ENCODE results near the gene RIMS4.

RIMS4 gene

DNA sequence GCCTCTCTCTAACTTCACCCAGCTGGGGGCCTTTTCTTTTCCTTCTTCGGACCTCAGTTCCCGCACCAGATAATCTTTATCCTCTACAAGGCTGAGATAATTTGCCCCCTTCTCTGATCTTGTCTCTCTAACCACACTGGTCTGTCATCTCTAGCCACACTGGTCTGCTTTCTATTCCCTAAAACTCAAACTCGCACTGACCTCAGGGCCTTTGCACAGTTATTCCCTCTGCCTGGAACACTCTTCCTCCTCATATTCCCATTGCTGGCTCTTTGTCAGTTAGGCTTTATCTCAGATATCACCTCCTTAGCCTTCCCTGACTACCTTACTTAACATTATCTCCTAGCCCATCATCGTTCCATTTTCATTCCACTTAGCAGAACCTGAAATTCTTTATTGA is 7.6 kb downstream of the RIMS4 start:
- H3K4me3 ChIP-seq (ENCODE audit: control insufficient read depth, low read depth, low read length), result no peak overlapping the region
- no peak for DNase-seq (ENCODE audit: low read depth)
- TF ChIP-seq, protein P1, sequence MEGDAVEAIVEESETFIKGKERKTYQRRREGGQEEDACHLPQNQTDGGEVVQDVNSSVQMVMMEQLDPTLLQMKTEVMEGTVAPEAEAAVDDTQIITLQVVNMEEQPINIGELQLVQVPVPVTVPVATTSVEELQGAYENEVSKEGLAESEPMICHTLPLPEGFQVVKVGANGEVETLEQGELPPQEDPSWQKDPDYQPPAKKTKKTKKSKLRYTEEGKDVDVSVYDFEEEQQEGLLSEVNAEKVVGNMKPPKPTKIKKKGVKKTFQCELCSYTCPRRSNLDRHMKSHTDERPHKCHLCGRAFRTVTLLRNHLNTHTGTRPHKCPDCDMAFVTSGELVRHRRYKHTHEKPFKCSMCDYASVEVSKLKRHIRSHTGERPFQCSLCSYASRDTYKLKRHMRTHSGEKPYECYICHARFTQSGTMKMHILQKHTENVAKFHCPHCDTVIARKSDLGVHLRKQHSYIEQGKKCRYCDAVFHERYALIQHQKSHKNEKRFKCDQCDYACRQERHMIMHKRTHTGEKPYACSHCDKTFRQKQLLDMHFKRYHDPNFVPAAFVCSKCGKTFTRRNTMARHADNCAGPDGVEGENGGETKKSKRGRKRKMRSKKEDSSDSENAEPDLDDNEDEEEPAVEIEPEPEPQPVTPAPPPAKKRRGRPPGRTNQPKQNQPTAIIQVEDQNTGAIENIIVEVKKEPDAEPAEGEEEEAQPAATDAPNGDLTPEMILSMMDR (IDR thresholded peaks at IDR 0.05; ENCODE audit: control insufficient read depth, insufficient read depth, low read depth, low read length, missing control alignments), result no peak

DNA sequence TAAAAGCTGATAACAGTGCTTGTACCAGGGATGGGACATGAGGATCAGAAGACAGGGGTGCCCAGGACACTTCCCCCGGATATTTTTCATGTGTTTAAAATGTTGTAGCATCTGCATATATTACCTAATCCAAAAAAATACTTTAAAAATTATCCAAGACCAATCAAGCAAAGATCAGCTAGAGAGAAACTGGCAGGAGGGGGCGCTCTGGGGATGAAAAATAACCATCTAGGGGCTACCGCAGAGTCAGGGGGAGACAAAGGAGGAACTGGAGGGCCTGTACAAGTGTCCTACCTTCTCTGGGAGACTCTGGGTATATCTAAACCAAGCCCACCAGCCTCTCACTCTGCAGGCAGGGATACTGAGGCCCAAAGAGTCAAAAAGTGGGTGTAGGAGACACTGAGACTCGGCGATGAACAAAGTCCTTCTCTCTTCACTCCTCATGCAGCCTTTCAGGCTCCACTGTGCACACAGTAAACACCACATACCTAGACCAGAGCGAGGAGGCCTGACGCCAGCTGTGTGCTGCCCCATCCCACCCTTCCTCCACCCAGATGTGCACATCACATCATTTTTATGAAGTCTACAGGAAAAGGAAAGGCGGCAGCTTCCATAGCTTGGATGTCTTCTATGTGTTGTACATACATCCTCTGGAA is 9.8 kb downstream of the RIMS4 start:
- TF ChIP-seq, protein P1 (IDR thresholded peaks at IDR 0.05; ENCODE audit: control insufficient read depth, insufficient read depth, low read depth, low read length, missing control alignments), result no peak
- H3K4me3 ChIP-seq (ENCODE audit: control insufficient read depth, low read depth, low read length), result no peak overlapping the region
- no peak for DNase-seq (ENCODE audit: low read depth)

DNA sequence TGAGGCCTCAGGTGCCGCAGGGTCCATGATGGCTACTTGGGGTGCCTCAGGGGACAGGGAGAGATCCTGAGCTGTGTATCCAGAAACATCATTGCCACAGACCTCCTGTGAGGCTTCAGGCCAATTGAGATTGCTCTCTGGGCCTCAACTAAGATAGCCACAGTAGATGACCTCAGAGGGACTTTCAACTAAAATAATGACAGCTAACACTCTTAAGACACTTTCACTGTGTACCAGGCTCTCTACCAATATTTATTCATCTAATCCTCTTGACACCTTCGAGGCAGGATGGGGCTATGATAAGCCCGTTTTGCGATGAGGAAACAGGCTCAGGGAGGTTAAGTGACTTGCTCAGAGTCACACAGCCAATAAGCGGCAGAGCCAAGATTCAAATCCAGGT is 10.7 kb downstream of the RIMS4 start:
- no peak for DNase-seq (ENCODE audit: low read depth)
- no peak overlapping the region for H3K4me3 ChIP-seq (ENCODE audit: control insufficient read depth, low read depth, low read length)
- TF ChIP-seq, protein P1 (IDR thresholded peaks at IDR 0.05; ENCODE audit: control insufficient read depth, insufficient read depth, low read depth, low read length, missing control alignments), result no peak

DNA sequence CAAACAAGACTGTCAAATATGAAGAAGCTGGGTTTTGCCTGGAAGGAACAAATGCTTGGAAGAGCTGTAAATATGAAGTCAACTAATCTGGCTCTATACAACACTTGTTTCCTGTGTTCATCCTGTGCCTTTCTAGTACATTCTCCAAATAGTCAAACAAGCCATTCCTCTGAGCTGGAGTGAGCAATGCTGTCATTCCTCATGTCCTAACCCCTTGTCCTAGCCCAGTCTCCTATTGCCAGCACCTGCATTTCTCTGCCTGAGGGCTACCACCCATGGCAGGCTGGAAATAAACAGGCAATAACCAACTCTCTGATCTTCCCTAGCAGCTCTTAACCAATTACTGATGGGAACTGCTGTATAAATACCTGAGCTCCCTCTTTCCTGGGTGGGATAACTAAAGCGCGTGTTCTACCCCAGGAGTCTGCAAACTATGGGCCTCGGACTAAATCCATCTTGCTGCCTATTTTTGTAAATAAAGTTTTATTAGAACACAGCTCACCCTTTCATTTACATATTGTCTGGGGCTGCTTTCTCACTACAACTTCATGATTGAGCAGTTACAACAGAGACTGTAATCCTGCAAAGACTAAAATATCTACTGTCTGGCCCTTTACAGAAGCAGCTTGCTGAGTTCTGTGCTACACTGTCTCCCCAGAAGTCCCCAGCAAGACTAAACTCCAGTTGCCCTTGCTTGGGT is 13.4 kb downstream of the RIMS4 start:
- H3K4me3 ChIP-seq (ENCODE audit: control insufficient read depth, low read depth, low read length), result no peak overlapping the region
- DNase-seq (ENCODE audit: low read depth), result no peak
- TF ChIP-seq, protein P1 (IDR thresholded peaks at IDR 0.05; ENCODE audit: control insufficient read depth, insufficient read depth, low read depth, low read length, missing control alignments), result no peak

DNA sequence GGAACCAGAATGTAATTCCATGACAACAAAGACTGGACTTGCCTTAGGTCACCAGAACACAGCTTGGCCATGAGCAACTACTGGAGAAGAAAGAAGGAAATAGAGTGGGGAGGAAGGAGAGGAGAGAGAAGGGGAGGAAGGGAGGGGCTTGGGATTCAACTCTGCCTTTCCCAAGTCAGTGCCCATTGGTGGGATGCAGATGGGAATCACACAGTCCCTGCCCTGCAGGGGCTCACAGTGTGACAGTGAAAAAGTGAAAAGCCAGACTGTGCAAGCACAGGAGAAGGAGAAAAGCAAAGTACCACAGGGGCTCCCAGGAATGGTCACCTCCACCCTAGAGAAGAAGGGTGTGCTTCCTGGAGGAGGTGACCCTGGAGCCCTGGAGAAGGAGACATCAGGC is 14.0 kb downstream of the RIMS4 start:
- DNase-seq (ENCODE audit: low read depth), result no peak
- H3K4me3 ChIP-seq (ENCODE audit: control insufficient read depth, low read depth, low read length), result no peak overlapping the region
- TF ChIP-seq, protein P1 (IDR thresholded peaks at IDR 0.05; ENCODE audit: control insufficient read depth, insufficient read depth, low read depth, low read length, missing control alignments), result no peak

DNA sequence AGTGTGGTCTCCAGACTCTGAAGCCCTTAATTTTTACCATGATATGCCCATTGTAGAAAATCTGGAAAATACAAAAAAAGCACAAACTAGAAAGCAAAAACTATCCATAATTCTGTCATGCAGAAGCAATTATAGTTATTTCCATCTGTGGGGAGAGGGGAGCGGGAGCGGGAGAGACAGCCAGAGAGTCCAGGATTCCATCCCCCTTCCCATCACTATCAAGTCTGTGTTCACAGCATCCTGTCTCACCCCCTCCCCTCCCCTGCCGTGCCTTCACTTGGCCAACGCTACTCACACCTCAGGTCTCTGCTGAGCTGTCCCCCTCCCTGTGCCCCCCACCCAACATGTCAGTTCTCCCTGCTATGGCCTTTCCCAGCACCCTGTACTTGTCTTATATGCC is 14.5 kb downstream of the RIMS4 start:
- H3K4me3 ChIP-seq (ENCODE audit: control insufficient read depth, low read depth, low read length), result no peak overlapping the region

More for the DNA sequence above, 14.5 kb downstream of the RIMS4 start:
- no peak for DNase-seq (ENCODE audit: low read depth)
- TF ChIP-seq, protein P1 (IDR thresholded peaks at IDR 0.05; ENCODE audit: control insufficient read depth, insufficient read depth, low read depth, low read length, missing control alignments), result no peak
